ENCODE data around the gene EMILIN3. TPM values are rescaled to one million over a fixed set of nuclear protein-coding genes. Genes with fewer than 3 reads are reported as not detected.
A peak's percentile ranks its signal among the peaks of the same experiment; 100 is the strongest.

EMILIN3 gene
- polyA plus RNA-seq, 1 of the 3 experiments (the other 2 are of a cell fraction), result 0.02 TPM

GRCh38 chr20:41392871-41393704, 26.5 kb upstream of the EMILIN3 start:
- 63% methylated on average over 12 of the region's 12 CpGs for WGBS (ENCODE audit: low lambda C conversion rate)
- Histone ChIP-seq H3K4me3 (ENCODE audit: low read depth in 2 of 2, low read length in 1 of 2) (no peak overlapping the region), H3F3A (replicated peaks; ENCODE audit: insufficient read depth) (no peaks in the 10 kb centered on the region), H4K20me1 (ENCODE audit: insufficient read depth) (no peaks in the 10 kb centered on the region), H3K27me3 (ENCODE audit: insufficient read depth) (no peaks in the 10 kb centered on the region; the same call in 1 of the 2 replicates), H3K9me2 (no peaks in the 10 kb centered on the region), H3K9me3 (no peaks in the 10 kb centered on the region), H3K27ac (ENCODE audit: low read depth in 2 of 2, low read length in 1 of 2) (peak overlapping the region in 1 of 2 experiments; percentile 11; a peak in 2 of 4 replicates), H3K4me2 (no peak overlapping the region), H3K79me2 (ENCODE audit: insufficient read depth) (no peaks in the 10 kb centered on the region), H3K4me1 (ENCODE audit: control insufficient read depth in 1 of 2, insufficient read depth in 2 of 2, low read depth in 1 of 2, low read length in 1 of 2) (peaks cover 0 to 32% of the 10 kb centered on the region in 2 experiments; a peak in 1 of 4 replicates), H3K9ac (no peak overlapping the region), H3K36me3 (replicated peaks in 1 of 2; ENCODE audit: control insufficient read depth in 1 of 2, insufficient read depth in 2 of 2, low read length in 1 of 2) (no peaks in the 10 kb centered on the region), H2AFZ (ENCODE audit: low read depth) (no peak overlapping the region)
- ChIA-PET CTCF (interaction anchor here (0.8 to 1.9 kb wide), 2 partner anchors 18 to 220 kb away, joined by 4 to 10 read pairs; no protein-coding TSS in a partner anchor), POLR2A (interaction anchor here (0.6 kb wide), 1 partner anchor 233 kb away, joined by 3 read pairs; no protein-coding TSS in a partner anchor)
- TF ChIP-seq USF1 (IDR thresholded peaks at IDR 0.05; ENCODE audit: borderline replicate concordance, low read depth), result no peak
- 0 out of 2 replicates have a peak, but pooled peaks have one; percentile 26 for TF ChIP-seq RCOR1 (IDR thresholded peaks at IDR 0.05; ENCODE audit: low read length)
- peak; percentile 54 for DNase-seq

DNA sequence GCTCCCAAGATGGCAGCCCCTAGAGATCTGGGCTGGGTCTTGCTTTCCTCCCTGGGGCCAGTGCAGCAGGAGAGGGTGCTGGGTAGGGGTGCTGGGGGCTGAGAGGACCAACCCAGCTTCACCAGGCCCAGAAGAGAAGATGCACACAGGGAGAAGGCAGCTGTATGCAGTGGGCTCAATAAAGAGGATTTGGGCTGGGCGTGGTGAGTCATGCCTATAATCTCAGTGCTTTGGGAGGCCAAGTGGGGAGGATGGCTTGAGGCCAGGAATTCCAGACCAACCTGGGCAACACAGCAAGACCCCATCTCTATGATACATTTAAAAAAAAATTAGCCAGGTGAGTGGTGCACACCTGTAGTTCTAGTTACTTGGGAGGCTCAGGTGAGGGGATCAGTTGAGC, 25.7 kb upstream of the EMILIN3 start:
- Histone ChIP-seq H3F3A (replicated peaks; ENCODE audit: insufficient read depth) (no peaks in the 10 kb centered on the region), H3K36me3 (replicated peaks in 1 of 2; ENCODE audit: control insufficient read depth in 1 of 2, insufficient read depth in 2 of 2, low read length in 1 of 2) (no peaks in the 10 kb centered on the region), H3K4me2 (no peak overlapping the region), H4K20me1 (ENCODE audit: insufficient read depth) (no peaks in the 10 kb centered on the region), H3K4me3 (ENCODE audit: low read depth in 2 of 2, low read length in 1 of 2) (no peak overlapping the region), H2AFZ (ENCODE audit: low read depth) (no peak overlapping the region), H3K9ac (no peak overlapping the region), H3K4me1 (ENCODE audit: control insufficient read depth in 1 of 2, insufficient read depth in 2 of 2, low read depth in 1 of 2, low read length in 1 of 2) (peaks cover 0 to 35% of the 10 kb centered on the region in 2 experiments; a peak in 1 of 4 replicates), H3K27ac (ENCODE audit: low read depth in 2 of 2, low read length in 1 of 2) (no peak overlapping the region; a peak in 1 of 4 replicates), H3K9me2 (no peaks in the 10 kb centered on the region), H3K79me2 (ENCODE audit: insufficient read depth) (no peaks in the 10 kb centered on the region), H3K27me3 (ENCODE audit: insufficient read depth) (no peaks in the 10 kb centered on the region; the same call in 1 of the 2 replicates), H3K9me3 (no peaks in the 10 kb centered on the region)
- DNase-seq, result no peak
- ChIA-PET POLR2A (no interaction called here), CTCF (interaction anchor here (1.9 kb wide), 1 partner anchor 19 kb away, joined by 10 read pairs; no protein-coding TSS in a partner anchor)
- TF ChIP-seq SMC3 (IDR thresholded peaks at IDR 0.05; ENCODE audit: low read depth, low read length) (no peak), CTCF (IDR thresholded peaks at IDR 0.05) (no peak), EP300 (IDR thresholded peaks at IDR 0.05; ENCODE audit: borderline replicate concordance in 1 of 2, low read depth in 1 of 2, low read length in 1 of 2) (no peak), MXI1 (IDR thresholded peaks at IDR 0.05; ENCODE audit: low read depth, low read length) (no peak), CHD2 (IDR thresholded peaks at IDR 0.05; ENCODE audit: low read length, partially characterized antibody) (no peak), NRF1 (IDR thresholded peaks at IDR 0.05; ENCODE audit: low read depth, low read length) (no peak), RAD21 (IDR thresholded peaks at IDR 0.05; ENCODE audit: low read length) (no peak), JUND (IDR thresholded peaks at IDR 0.05) (no peak), NFIC (IDR thresholded peaks at IDR 0.05; ENCODE audit: borderline replicate concordance) (no peak), YY1 (IDR thresholded peaks at IDR 0.05; ENCODE audit: low read depth) (no peak), TCF12 (IDR thresholded peaks at IDR 0.05) (no peak), MEF2A (IDR thresholded peaks at IDR 0.05; ENCODE audit: borderline replicate concordance, low read depth) (no peak), SIN3A (IDR thresholded peaks at IDR 0.05; ENCODE audit: borderline replicate concordance, low read depth, low read length) (no peak), FOSL2 (IDR thresholded peaks at IDR 0.05; ENCODE audit: borderline replicate concordance, low read depth) (no peak), RFX5 (IDR thresholded peaks at IDR 0.05; ENCODE audit: low read length) (no peak), RCOR1 (IDR thresholded peaks at IDR 0.05; ENCODE audit: low read length) (no peak)
- TF ChIP-seq, protein P1, sequence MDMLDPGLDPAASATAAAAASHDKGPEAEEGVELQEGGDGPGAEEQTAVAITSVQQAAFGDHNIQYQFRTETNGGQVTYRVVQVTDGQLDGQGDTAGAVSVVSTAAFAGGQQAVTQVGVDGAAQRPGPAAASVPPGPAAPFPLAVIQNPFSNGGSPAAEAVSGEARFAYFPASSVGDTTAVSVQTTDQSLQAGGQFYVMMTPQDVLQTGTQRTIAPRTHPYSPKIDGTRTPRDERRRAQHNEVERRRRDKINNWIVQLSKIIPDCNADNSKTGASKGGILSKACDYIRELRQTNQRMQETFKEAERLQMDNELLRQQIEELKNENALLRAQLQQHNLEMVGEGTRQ (IDR thresholded peaks at IDR 0.05; ENCODE audit: borderline replicate concordance, low read depth, low read length), result no peak
- TF ChIP-seq, protein P2, sequence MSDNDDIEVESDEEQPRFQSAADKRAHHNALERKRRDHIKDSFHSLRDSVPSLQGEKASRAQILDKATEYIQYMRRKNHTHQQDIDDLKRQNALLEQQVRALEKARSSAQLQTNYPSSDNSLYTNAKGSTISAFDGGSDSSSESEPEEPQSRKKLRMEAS (IDR thresholded peaks at IDR 0.05; ENCODE audit: low read depth), result no peak
- 78% methylated on average over 1 of the region's 1 CpG for WGBS (ENCODE audit: low lambda C conversion rate)
